Right renal pelvis (tissue), 4 donors: Measurements from ENCODE around the gene DRGX. TPM values are rescaled to one million over a fixed set of nuclear protein-coding genes. Genes with fewer than 3 reads are reported as not detected.

Source experiments
- DNase-seq, 4 donors: peaks; one replicate each; pipeline ENCODE4 v3.0.0-alpha.2; 2013; ENCODE audit warnings: low read depth in 4 of 4, low spot score in 3 of 4, missing footprints in 1 of 4
- polyA plus RNA-seq, 4 donors: library from polyadenylated mRNA; unstranded; fragments of 120-200 nt; gene quantifications; one replicate each; pipeline ENCODE4 v1.2.1, GENCODE V29; 2013; ENCODE audit not compliant: insufficient read length in 4 of 4

Gene DRGX
- polyA plus RNA-seq, 4 donors: 0.05 to 0.07 TPM; not detected in 2

DNA sequence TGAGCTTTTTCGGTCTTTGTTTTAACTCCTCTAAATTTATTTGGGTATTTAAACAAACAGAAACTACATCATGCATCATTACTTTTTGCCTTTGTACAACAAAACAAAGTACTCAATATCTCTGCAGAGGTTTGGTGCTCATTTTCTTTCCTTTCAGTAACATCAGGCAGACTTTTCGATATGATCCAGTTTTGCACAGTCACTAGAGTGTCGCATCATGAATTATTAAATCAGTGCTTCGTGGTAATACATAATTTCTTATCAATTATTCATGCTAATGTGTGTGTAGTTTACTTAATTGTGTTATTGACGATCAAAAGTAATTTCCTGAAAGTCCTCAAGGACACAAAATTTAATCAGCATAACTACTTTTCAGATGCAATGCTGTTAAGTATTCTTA lies 31.8 kb downstream of the DRGX start:
- no peak for DNase-seq

DNA sequence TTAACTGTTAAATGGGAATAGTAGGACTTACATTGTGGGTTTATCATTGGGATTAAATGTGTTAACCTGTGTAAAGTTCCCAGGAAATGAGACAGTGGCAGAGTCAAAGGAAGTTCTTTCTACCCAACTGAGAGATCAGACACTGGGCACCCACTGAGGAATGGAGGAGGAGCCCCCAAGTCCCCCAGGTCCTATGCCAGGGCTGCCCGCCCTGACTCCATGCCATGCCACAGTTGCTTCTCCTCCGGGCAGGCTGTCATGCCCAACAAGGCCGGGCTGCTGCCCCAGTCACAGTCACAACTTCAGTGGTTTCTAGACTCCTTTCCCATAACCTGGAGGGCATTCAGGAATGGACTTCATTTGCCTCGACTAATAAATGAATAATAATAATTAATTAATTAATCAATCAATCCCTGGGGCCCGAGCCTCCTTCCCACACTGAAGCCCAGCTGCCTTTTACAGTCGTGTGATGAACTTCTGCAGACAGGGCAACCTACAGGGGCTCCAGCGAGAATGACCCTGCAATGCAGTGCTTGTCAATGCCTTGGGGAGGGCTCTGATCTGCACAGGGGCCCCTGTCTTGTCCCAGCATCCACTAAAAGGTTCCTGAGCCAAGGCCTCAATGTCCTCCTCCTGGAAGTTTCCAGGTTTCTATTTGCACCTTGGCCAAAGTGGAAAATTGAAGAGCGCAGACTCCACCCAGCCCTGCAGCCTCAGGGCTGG lies 32.4 kb downstream of the DRGX start:
- no peak for DNase-seq

GRCh38 chr10:49362596-49363260 lies 33.2 kb downstream of the DRGX start:
- no peak for DNase-seq

DNA sequence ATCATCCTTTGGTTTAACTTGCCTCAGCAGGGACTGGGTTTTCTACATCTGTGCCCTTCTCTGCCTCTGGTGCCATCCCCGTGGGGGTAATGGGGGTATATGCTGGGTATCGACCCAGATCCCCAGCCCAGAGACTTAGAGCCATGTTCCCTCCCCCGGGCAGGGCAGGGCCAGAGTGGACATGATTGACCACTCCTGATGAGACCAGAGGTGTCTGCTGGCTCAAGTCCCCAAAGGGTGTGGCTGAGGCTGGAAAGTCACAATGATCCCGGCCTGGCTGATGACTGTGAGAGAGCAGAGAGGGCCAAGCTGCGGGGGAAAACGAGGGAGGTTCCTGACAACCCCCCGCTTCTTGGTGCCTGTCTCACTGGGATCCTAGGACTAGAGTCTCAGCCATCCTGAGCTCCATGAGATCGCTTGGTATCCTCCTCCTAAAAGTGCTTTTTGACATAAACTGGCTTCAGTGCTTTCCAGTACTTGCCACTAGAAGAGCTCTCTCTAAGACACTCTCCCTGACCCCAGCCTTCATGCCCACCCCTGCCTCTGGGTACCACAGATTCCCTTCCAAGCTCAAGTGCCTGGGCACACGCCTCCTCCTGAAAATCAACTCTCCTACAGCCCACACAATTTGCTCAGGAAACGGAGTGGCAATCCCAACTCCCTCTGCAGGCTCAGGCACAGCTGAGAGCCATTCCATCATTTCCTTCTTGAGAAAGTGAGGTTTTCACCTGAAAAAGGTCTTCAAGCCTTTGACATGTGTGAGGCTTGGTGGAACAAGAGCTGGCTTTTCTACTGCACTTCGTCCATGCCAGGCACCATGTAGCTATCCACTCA lies 33.9 kb downstream of the DRGX start:
- no peak for DNase-seq

DNA sequence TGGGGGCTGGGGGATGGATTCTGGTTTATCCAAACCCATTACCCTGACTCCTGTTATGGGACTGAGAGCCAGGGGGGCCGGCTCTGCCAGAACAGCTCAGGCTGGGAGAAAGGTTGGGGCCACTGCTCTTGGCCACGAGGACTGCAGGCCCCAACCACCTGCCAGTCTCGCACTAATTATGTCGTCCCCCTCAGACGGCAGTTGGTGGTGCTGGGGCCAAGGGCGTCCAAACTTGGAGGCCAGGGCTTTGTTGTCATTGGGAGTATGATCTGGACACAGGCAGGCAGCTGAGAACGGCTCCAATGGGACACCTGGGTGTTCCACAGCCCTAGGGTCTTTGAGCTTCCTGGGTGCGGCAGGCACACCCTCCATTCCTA lies 34.7 kb downstream of the DRGX start:
- DNase-seq: no peak

DNA sequence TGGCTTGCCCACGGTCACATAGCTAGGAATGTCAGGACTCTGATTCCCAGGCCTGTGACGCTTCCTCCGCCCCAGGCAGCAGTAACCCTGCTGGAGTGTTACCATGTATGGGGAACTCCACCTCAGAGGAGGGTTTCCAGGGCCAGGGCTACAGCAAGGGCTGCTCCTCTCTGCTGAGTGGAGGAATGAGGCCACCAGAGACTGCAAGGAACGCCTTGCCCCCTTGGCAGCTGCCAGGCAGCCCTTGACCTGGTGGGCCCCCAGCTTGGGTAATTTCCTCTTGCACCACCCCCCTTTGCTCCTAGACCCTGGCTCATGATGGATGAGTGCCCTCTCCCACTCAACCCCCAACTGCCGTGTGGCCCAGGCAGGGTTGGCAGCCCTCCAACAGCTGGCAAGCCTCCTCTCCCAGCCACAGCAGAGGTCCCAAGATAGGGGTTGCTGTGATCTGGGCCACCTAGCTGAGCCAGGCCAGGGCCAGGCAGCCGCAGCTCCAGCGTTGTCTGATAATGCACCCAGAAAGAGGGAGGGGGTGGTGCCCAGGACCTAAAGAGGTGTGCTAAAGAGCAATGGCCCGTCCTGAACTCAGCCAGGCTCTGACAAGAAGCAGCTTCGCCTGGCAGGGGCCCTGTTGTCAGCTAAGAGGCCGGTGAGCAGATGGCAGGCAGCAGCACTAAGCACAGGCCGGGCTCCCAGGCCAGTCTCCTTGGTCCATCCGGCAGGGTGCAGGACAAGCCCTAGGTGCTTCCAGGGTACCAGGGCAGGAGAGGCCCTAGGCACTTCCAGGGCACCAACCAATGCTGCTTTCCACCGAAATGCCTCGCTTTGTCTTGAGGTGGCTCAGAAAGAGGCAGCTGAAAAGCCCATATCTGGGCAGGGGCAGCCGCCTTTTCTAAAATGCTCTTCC lies 35.4 kb downstream of the DRGX start:
- no peak for DNase-seq

GRCh38 chr10:49359349-49360270 lies 36.3 kb downstream of the DRGX start:
- no peak for DNase-seq

DNA sequence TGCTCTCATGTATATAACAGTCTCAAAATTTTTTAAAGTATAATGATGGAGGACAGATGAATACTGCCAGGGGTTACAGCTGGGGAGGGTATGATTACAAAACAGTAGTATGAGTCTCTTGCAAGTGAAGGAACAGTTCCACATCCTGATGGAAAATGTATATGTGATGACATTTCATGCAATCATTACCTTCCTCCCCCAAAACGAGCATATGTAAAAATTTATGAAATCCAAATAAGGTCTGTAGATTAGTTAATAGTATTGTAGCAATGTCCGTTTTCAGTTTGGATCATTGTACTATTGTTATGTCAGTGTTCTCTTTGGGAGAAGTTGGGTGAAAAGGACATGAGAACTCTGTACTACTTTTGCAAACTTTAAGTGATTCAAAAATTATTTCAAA lies 38.0 kb downstream of the DRGX start:
- no peak for DNase-seq

DNA sequence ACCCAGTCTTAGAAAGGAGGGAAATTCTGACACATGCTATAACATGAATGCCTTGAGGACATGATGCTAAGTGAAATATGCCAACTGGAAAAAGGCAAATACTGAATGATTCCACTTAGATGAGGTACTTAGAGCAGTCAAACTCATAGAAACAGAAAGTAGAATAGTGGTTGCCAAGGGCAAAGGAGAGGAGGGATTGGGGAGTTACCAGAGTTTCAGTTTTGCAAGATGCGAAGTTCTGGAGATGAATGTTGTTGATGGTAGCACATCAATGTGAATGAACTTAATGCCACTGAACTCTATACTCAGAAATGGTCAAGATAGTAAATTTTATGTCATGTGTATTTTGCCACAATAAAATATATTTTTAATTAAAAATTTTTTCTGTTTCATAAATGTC lies 38.9 kb downstream of the DRGX start:
- DNase-seq: no peak

GRCh38 chr10:49356181-49356580 lies 39.7 kb downstream of the DRGX start:
- DNase-seq: no peak

DNA sequence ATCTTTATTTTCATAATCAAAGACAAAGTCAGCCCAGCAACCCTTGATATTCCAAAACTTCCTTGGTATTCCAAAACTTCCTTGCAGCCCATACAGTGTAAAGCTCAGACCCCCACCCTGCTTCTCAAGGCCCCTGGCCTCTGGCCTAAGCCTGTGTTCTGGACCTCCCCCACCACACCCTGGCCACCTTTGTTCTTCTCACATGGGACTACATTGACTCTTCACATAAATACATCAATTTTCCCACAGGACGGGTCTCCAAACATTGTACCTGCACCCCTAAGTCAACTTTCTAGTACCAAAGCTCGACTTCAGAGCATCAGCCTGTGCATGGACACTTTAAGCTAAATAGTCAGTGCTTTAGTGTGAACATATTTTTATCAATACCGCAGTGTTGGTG lies 40.7 kb downstream of the DRGX start:
- no peak for DNase-seq

GRCh38 chr10:49354593-49354992 lies 41.3 kb downstream of the DRGX start:
- DNase-seq: no peak

GRCh38 chr10:49353895-49354566 lies 41.9 kb downstream of the DRGX start:
- DNase-seq: no peak

- DNase-seq: no peak
These were observed 42.6 kb downstream of the DRGX start for GRCh38 chr10:49353026-49353894.

- no peak for DNase-seq
These were observed 43.6 kb downstream of the DRGX start for GRCh38 chr10:49352323-49352722.

GRCh38 chr10:49351669-49352068 lies 44.2 kb downstream of the DRGX start:
- no peak for DNase-seq

DNA sequence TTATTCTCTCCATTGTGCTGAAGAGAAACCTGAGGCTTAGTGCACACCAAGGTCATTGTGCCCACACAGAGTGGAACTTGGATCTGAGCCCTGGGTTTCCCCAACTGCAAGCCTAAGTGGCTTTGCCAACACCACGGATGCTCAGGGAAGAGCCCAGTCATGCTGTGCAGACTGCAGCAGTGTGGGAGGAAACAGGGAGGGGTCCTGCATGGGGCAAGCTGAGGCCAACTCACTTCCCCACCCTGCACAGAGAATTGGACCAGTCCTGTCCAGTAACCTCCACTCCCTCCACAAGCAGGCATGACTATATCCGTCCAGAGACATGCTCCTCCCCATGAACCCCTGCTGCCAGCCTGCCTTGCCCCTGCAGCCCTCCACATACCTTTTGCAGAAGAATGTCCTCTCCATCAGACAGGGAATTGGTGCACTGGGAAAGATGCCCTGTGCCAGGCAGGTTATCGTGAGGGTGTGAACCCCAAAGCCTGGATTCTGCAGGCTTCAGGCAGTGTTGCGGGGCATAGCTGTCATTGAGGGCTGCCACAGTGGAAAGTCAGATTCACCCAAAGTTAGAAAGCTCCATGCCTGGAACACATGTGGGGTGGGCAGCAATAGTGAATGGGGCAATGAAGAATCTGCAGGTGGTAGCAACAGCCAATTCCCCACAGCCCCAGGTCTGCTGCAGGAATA lies 44.9 kb downstream of the DRGX start:
- DNase-seq: no peak
